Spleen (tissue), 13 donors: ENCODE data around the gene SLC26A2. TPM values are rescaled to one million over a fixed set of nuclear protein-coding genes. Genes with fewer than 3 reads are reported as not detected.

ENCODE experiments used
- DNase-seq: peaks from one replicate; pipeline ENCODE4 v3.0.0-alpha.2; 2020
- H3K27ac ChIP-seq, 8 donors: fragments of 200-600 bp; sonication (generic) in 7 of 8; 1 replicate in 4 of 8; 2 replicates in 4 of 8; pipeline versions ENCODE4 v1.5.0 to v1.8.0; 2016 to 2021; ENCODE audit warnings: inconsistent platforms in 4 of 8, mild to moderate bottlenecking in 4 of 8, moderate library complexity in 1 of 8
- H3K27me3 ChIP-seq, 7 donors: fragments of 200-600 bp; sonication (generic) in 6 of 7; replicated peaks in 1 of 7; 1 replicate in 4 of 7; 2 replicates in 3 of 7; pipeline versions ENCODE4 v1.5.0 to v1.8.0; 2016 to 2021; ENCODE audit warnings: inconsistent platforms in 3 of 7, mild to moderate bottlenecking in 1 of 7
- H3K36me3 ChIP-seq, 6 donors: fragments of 200-600 bp; sonication (generic) in 5 of 6; 1 replicate in 4 of 6; 2 replicates in 2 of 6; pipeline versions ENCODE4 v1.5.0 to v1.8.0; 2016 to 2021; ENCODE audit warnings: inconsistent platforms in 2 of 6
- H3K4me1 ChIP-seq, 6 donors: fragments of 200-600 bp; sonication (generic) in 5 of 6; 1 replicate in 3 of 6; 2 replicates in 3 of 6; pipeline versions ENCODE4 v1.5.0 to v1.8.0; 2016 to 2021; ENCODE audit warnings: inconsistent platforms in 3 of 6
- H3K4me3 ChIP-seq, 8 donors: fragments of 200-600 bp; sonication (generic) in 7 of 8; 1 replicate in 4 of 8; 2 replicates in 4 of 8; pipeline versions ENCODE4 v1.5.0 to v1.8.0; 2016 to 2021; ENCODE audit warnings: inconsistent platforms in 4 of 8, mild to moderate bottlenecking in 4 of 8, moderate library complexity in 2 of 8
- H3K9me3 ChIP-seq, 8 donors: fragments of 200-600 bp; sonication (generic) in 7 of 8; 1 replicate in 4 of 8; 2 replicates in 4 of 8; pipeline versions ENCODE4 v1.5.0 to v1.8.0; 2016 to 2021; ENCODE audit warnings: inconsistent platforms in 4 of 8
- POLR2A ChIP-seq, 3 donors: fragments of 450-650 bp; IDR thresholded peaks; one replicate each; pipeline ENCODE4 v1.5.1; 2017; ENCODE audit warnings: antibody characterized with exemption in 3 of 3, mild to moderate bottlenecking in 1 of 3
- POLR2AphosphoS5 ChIP-seq, 3 donors: sonication (generic); formaldehyde crosslinking; IDR thresholded peaks; one replicate each; pipeline ENCODE4 v1.5.1; 2017; ENCODE audit warnings: antibody characterized with exemption in 3 of 3
- WGBS, 5 donors: extraction: QIAGEN DNeasy Blood & Tissue Kit in 3 of 5; methylation state at CpG; one replicate each; pipeline versions ENCODE4 v1.1.5 to v1.1.7; 2013 to 2018; 5-methylcytosine and 5-hydroxymethylcytosine counted together
- intact Hi-C: fragments of 100-400 bp; cut with DNase I; formaldehyde crosslinking; loops from one replicate; pipeline ENCODE4 v1.15.0; 2023; ENCODE audit warnings: low total_unique reads
- long read RNA-seq, 2 donors: transcript quantifications; one replicate each; lab custom pipeline, GENCODE V29; 2026
- polyA plus RNA-seq, 3 donors: library from polyadenylated mRNA; stranded (reverse); fragments of 200-250 nt; gene quantifications; one replicate each; pipeline ENCODE4 v1.2.1, GENCODE V29; 2013
- total RNA-seq, 7 donors: library from RNA; depleted of rRNA in 3 of 7; stranded (reverse); fragments of >200 nt in 3 of 7; fragmentation: NEBNext Ultra II Directional in 4 of 7; extraction: Animal tissue kit (Norgen Biotek cat#: 25700) in 4 of 7; gene quantifications; one replicate each; pipeline versions ENCODE4 v1.1.0 to v1.2.1, GENCODE V29; 2016 to 2021
- TF ChIP-seq, protein P1 (sequence below), 11 experiments: fragments of 200-600 bp in 7 of 11; fragments of 450-650 bp in 4 of 11; sonication (generic) in 4 of 11; IDR thresholded peaks in 8 of 11; conservative IDR thresholded peaks in 3 of 11; 1 replicate in 7 of 11; 2 replicates in 4 of 11; pipeline versions ENCODE4 v1.4.0 to v1.8.0; 2016 to 2021; ENCODE audit warnings: antibody characterized with exemption in 11 of 11, inconsistent platforms in 4 of 11, mild to moderate bottlenecking in 1 of 11
- donor health status: healthy with polysubstance abuse.
- donor health status: DM: no; HTN: no; CAD: no; lungs with moderate emphysema.
- donor health status: DM: no; HTN: no; CAD: no.
- donor health status: Bipolar disorder and iron deficiency.
- donor health status: healthy.
- donor health status: DM: no; HTN: no; CAD: no.
- donor health status: DM: yes; HTN: yes; CAD: no.

Gene SLC26A2
- total RNA-seq (10 to 100 TPM in 5 of 7 donors, 1 to 10 TPM in 2; 8.5 to 14.8 (median 10.6) TPM), polyA plus RNA-seq (1 to 10 TPM; 1.9 to 2.4 (median 2.0) TPM)
- long read RNA-seq, donor 1, full-length matches to known transcripts = 2 of 2 reads
- long read RNA-seq, donor 1, partial matches to known transcripts = 0 of 2 reads
- long read RNA-seq, donor 1, other reads (novel, unspliced or antisense) = 0 of 2 reads
- long read RNA-seq, donor 2 = 0 reads

DNA sequence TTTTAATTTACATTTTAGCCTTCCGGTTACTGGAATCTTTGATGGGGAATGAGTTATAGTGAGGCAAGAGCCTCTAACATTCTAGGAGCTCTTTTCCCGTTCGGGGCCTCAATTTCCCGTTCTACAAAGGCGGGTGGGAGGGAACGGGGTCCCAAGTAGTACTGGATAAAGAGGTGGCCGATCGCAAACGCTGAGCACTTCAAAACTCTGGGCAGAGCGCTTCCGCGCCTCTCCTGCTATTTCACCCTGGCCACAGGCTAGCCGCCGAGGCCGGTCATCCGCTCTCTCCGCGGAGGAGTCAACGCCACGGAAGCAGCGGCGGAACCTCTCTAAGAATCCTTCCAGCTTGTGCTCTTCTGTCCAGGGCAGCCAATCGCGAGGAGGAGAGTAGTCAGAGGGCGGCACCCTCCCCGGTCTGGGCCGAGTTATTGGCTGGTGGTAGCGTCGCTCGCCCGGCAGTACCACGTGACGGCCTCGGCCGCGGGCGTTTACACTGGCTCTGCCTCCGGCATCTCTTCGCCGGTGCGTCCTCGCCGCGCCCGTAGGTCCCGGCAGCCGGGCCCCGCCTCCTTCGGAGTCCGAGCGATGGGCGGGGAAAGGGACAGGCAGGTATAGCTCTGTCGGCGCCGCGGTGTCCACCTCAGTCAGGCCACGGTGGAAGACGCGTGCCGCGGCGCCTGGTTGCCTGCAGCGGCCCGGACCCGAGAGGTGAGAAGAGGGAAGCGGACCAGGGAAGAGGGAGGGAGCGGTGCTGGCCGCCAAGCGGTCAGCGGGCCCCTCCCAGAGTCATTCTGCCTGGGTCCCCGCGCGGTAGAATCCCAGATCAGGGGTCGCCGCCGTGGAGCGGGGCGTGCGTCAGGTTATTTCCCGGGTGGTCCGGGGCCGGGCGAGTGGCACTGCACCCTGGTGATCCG, at the start of gene SLC26A2:
TSS of gene SLC26A2 (plus strand) at position 487 of the 914 bp plus-strand sequence. CDS start 16,895 bp downstream, outside the sequence.
- TF ChIP-seq POLR2AphosphoS5 (IDR thresholded peaks at IDR 0.05) (peak; percentile 96 to 99 (median 99)), POLR2A (IDR thresholded peaks at IDR 0.05) (peak; percentile 41 to 94 (median 78))
- TF ChIP-seq, protein P1, sequence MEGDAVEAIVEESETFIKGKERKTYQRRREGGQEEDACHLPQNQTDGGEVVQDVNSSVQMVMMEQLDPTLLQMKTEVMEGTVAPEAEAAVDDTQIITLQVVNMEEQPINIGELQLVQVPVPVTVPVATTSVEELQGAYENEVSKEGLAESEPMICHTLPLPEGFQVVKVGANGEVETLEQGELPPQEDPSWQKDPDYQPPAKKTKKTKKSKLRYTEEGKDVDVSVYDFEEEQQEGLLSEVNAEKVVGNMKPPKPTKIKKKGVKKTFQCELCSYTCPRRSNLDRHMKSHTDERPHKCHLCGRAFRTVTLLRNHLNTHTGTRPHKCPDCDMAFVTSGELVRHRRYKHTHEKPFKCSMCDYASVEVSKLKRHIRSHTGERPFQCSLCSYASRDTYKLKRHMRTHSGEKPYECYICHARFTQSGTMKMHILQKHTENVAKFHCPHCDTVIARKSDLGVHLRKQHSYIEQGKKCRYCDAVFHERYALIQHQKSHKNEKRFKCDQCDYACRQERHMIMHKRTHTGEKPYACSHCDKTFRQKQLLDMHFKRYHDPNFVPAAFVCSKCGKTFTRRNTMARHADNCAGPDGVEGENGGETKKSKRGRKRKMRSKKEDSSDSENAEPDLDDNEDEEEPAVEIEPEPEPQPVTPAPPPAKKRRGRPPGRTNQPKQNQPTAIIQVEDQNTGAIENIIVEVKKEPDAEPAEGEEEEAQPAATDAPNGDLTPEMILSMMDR (IDR thresholded peaks at IDR 0.05 in 8 of 11, conservative IDR thresholded peaks at IDR 0.05 in 3 of 11) = peak in 4 of 11 experiments; percentile 20 to 45 (median 24)
- Histone ChIP-seq H3K27ac (peak within 1 kb of the TSS; percentile 81 to 94 (median 90)), H3K36me3 (no peaks in the 10 kb centered on the region), H3K9me3 (no peaks in the 10 kb centered on the region), H3K4me1 (peaks cover 10 to 32% (median 22%) of the 10 kb centered on the region in 6 donors), H3K4me3 (peak within 1 kb of the TSS; percentile 79 to 95 (median 88)), H3K27me3 (no peaks in the 10 kb centered on the region)
- WGBS, 5 donors = 0 to 1% (median 0%) methylated on average over 39 to 84 of the region's 84 CpGs
- peak; percentile 99 for DNase-seq
- intact Hi-C loops = no loop called here

DNA sequence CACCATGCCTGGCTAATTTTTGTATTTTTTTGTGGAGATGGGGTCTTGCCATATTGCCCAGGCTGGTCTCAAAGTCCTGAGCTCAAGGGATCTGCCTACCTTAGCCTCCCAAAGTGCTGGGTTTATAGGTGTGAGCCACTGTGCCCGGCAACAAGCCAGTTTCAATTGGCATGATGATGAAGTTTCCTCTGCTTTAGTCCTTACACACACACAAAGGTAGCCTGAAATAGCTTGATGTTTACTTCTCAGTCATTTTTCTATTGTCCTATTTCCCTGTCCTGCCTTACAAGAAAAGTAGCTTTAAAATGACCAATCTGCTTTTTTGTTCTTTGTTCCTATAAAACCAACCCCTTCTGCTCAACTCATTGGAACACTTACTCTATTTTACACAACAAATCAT, 49.5 kb upstream of the SLC26A2 start:
- WGBS, 5 donors = 88 to 95% (median 94%) methylated on average over 1 of the region's 1 CpG
- no peak overlapping the region for H3K4me3 ChIP-seq
- intact Hi-C loops = no loop called here

DNA sequence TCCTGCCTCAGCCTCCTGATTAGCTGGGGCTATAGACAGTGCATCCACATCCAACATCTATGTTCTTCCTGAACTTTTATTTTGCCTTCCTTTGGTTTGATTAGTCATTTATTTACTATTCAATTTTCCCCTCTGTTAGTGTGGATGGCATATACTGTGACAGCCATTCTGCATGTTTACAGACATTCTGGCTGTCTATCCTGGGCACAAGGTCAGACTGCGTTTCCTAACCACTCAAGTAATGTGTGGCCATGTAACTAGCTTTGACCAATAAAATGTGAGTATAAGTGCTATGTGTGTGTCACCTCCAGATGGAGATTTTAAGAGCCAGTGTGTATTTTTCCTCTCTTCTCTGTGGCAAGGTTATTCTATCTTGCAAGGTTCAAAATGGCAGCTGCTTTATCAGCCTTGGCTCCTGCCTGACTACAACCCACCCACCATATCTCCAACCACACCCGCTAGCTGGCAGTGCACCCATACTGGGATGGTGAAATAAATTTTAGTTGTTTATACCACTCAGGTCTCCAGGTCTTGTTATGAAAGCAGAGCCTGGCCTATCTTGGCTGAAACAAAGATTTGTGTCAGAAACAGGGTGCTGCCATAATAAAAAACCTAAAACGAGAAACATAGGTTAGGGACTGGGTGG, 48.2 kb upstream of the SLC26A2 start:
- Histone ChIP-seq H3K27me3 (no peaks in the 10 kb centered on the region), H3K27ac (no peak overlapping the region), H3K36me3 (no peaks in the 10 kb centered on the region), H3K4me1 (peaks cover 0 to 6% (median 0%) of the 10 kb centered on the region in 6 donors), H3K9me3 (no peaks in the 10 kb centered on the region), H3K4me3 (no peak overlapping the region)
- intact Hi-C loops = no loop called here
- 82 to 90% (median 88%) methylated on average over 3 of the region's 3 CpGs for WGBS, 5 donors
- TF ChIP-seq POLR2A (IDR thresholded peaks at IDR 0.05) = no peak
- TF ChIP-seq POLR2AphosphoS5 (IDR thresholded peaks at IDR 0.05) = no peak
- TF ChIP-seq, protein P1 (IDR thresholded peaks at IDR 0.05 in 8 of 11, conservative IDR thresholded peaks at IDR 0.05 in 3 of 11) = no peak
- DNase-seq = no peak

More for the DNA sequence above, 49.5 kb upstream of the SLC26A2 start:
- no peaks in the 10 kb centered on the region for H3K27me3 ChIP-seq
- DNase-seq = no peak
- no peaks in the 10 kb centered on the region for H3K9me3 ChIP-seq
- H3K36me3 ChIP-seq = no peaks in the 10 kb centered on the region
- no peak overlapping the region for H3K27ac ChIP-seq
- no peak for TF ChIP-seq POLR2A (IDR thresholded peaks at IDR 0.05)
- no peak for TF ChIP-seq POLR2AphosphoS5 (IDR thresholded peaks at IDR 0.05)
- TF ChIP-seq, protein P1 (IDR thresholded peaks at IDR 0.05 in 8 of 11, conservative IDR thresholded peaks at IDR 0.05 in 3 of 11) = no peak
- H3K4me1 ChIP-seq = peaks cover 0 to 6% (median 0%) of the 10 kb centered on the region in 6 donors
